Activated CD4-positive, CD25-positive, alpha-beta regulatory T cell treated with anti-CD3 and anti-CD28 coated beads, Interleukin-2, amount 50 U/mL, for 16 hours (primary cell): ENCODE data around the gene EYS.

Experiments
- DNase-seq: peaks from one replicate; pipeline ENCODE4 v3.0.0-alpha.2; 2020; ENCODE audit warnings: low read depth, low spot score

The EYS gene

GRCh38 chr6:64724091-64724490, 982.9 kb downstream of the EYS start:
- no peak for DNase-seq

GRCh38 chr6:64723327-64724058, 983.5 kb downstream of the EYS start:
- DNase-seq, result no peak

GRCh38 chr6:64721865-64722264, 985.2 kb downstream of the EYS start:
- DNase-seq, result no peak

- DNase-seq, result no peak
Measured at GRCh38 chr6:64717281-64717680, 989.7 kb downstream of the EYS start.

- no peak for DNase-seq
Measured at GRCh38 chr6:64715624-64716023, 991.4 kb downstream of the EYS start.

- DNase-seq, result no peak
Measured at GRCh38 chr6:64714073-64714472, 993.0 kb downstream of the EYS start.

- no peak for DNase-seq
Measured at GRCh38 chr6:64713175-64713574, 993.9 kb downstream of the EYS start.

GRCh38 chr6:64712606-64713005, 994.4 kb downstream of the EYS start:
- no peak for DNase-seq

GRCh38 chr6:64703922-64704321, 1003.1 kb downstream of the EYS start:
- DNase-seq, result no peak

GRCh38 chr6:64696053-64696452, 1011.0 kb downstream of the EYS start:
- DNase-seq, result no peak

GRCh38 chr6:64694356-64694755, 1012.7 kb downstream of the EYS start:
- no peak for DNase-seq

GRCh38 chr6:64691064-64691463, 1016.0 kb downstream of the EYS start:
- DNase-seq, result no peak

GRCh38 chr6:64685401-64685800, 1021.6 kb downstream of the EYS start:
- DNase-seq, result no peak

- DNase-seq, result no peak
Measured at GRCh38 chr6:64683682-64684081, 1023.3 kb downstream of the EYS start.

GRCh38 chr6:64681416-64682160, 1025.4 kb downstream of the EYS start:
- no peak for DNase-seq

- DNase-seq, result no peak
Measured at GRCh38 chr6:64680446-64680845, 1026.6 kb downstream of the EYS start.

GRCh38 chr6:64679416-64679815, 1027.6 kb downstream of the EYS start:
- no peak for DNase-seq

- DNase-seq, result no peak
Measured at GRCh38 chr6:64672651-64673050, 1034.4 kb downstream of the EYS start.

- no peak for DNase-seq
Measured at GRCh38 chr6:64672131-64672530, 1034.9 kb downstream of the EYS start.

GRCh38 chr6:64665137-64665536, 1041.9 kb downstream of the EYS start:
- DNase-seq, result no peak

GRCh38 chr6:64664480-64664879, 1042.5 kb downstream of the EYS start:
- no peak for DNase-seq

GRCh38 chr6:64644024-64644423, 1063.0 kb downstream of the EYS start:
- DNase-seq, result no peak

GRCh38 chr6:64630901-64631300, 1076.1 kb downstream of the EYS start:
- no peak for DNase-seq
